H1 (cell line): Measurements from ENCODE around the gene CCL1. TPM values are rescaled to one million over a fixed set of nuclear protein-coding genes. Genes with fewer than 3 reads are reported as not detected.

Experiments
- TCF12 ChIP-seq: IDR thresholded peaks from 2 replicates; pipeline ENCODE4 v1.6.1; 2011; ENCODE audit warnings: low read depth, mild to moderate bottlenecking, low read length
- polyA plus RNA-seq, 7 experiments: library from polyadenylated mRNA; depleted of rRNA in 3 of 7; stranded (reverse) in 5 of 7; unstranded in 2 of 7; fragments of >200 nt in 5 of 7; fragments of 200-250 nt in 2 of 7; gene quantifications; 1 replicate in 5 of 7; 2 replicates in 1 of 7; 4 replicates in 1 of 7; pipeline versions ENCODE4 v1.2.1 to v1.2.3, GENCODE V29; 2011 to 2013; ENCODE audit warnings: missing spikeins in 2 of 7, mixed read lengths in 2 of 7
- total RNA-seq: library from RNA; stranded (reverse); fragmentation: NEBNext Ultra II Directional; extraction: Animal tissue kit (Norgen Biotek cat#: 25700); gene quantifications from 2 replicates; pipeline ENCODE4 v1.2.1, GENCODE V29; 2021

Gene CCL1
- total and polyA plus RNA-seq, 2 of the 8 experiments (the other 6 are each of a cell fraction or from before 2014, with no cell fraction given): not detected

- TF ChIP-seq TCF12: no peak
Observed at GRCh38 chr17:34321964-34322363, 41.1 kb downstream of the CCL1 start (continued).
